WTC11 (cell line): ENCODE results near the gene CCBE1.

Source experiments
- CREB1 ChIP-seq: sonication (generic); formaldehyde crosslinking; IDR thresholded peaks from 2 replicates; pipeline ENCODE4 v1.8.0; 2023; ENCODE audit warnings: mild to moderate bottlenecking, missing genetic modification reagents
- EMX1 ChIP-seq: fragments of 250-450 bp; sonication (Bioruptor Pico); IDR thresholded peaks from 2 replicates; pipeline ENCODE4 v1.8.0; 2021; ENCODE audit warnings: mild to moderate bottlenecking
- FOXJ3 ChIP-seq: sonication (generic); formaldehyde crosslinking; IDR thresholded peaks from 2 replicates; pipeline ENCODE4 v1.9.0; 2021; ENCODE audit warnings: missing genetic modification reagents, mild to moderate bottlenecking, borderline replicate concordance
- TEAD4 ChIP-seq: sonication (generic); formaldehyde crosslinking; IDR thresholded peaks from 2 replicates; pipeline ENCODE4 v1.8.0; 2022; ENCODE audit warnings: mild to moderate bottlenecking, missing genetic modification reagents
- ZBTB21 ChIP-seq: sonication (generic); formaldehyde crosslinking; IDR thresholded peaks from 2 replicates; pipeline ENCODE4 v1.8.1; 2023; ENCODE audit warnings: mild to moderate bottlenecking, missing genetic modification reagents, borderline replicate concordance
- ZNF263 ChIP-seq: sonication (generic); formaldehyde crosslinking; IDR thresholded peaks from 2 replicates; pipeline ENCODE4 v1.8.1; 2022; ENCODE audit warnings: low read depth, mild to moderate bottlenecking, moderate library complexity, missing genetic modification reagents
- TF ChIP-seq, protein P1 (sequence below): fragments of 200-600 bp; IDR thresholded peaks from 2 replicates; pipeline ENCODE4 v1.8.0; 2022; ENCODE audit warnings: antibody characterized with exemption
- TF ChIP-seq, protein P2 (sequence below): sonication (generic); formaldehyde crosslinking; IDR thresholded peaks from 2 replicates; pipeline ENCODE4 v1.8.0; 2022; ENCODE audit warnings: mild to moderate bottlenecking, missing genetic modification reagents
- TF ChIP-seq, protein P3 (sequence below): sonication (generic); formaldehyde crosslinking; IDR thresholded peaks from 2 replicates; pipeline ENCODE4 v1.8.1; 2022; ENCODE audit warnings: low read depth, mild to moderate bottlenecking, moderate library complexity, missing genetic modification reagents, borderline replicate concordance

DNA sequence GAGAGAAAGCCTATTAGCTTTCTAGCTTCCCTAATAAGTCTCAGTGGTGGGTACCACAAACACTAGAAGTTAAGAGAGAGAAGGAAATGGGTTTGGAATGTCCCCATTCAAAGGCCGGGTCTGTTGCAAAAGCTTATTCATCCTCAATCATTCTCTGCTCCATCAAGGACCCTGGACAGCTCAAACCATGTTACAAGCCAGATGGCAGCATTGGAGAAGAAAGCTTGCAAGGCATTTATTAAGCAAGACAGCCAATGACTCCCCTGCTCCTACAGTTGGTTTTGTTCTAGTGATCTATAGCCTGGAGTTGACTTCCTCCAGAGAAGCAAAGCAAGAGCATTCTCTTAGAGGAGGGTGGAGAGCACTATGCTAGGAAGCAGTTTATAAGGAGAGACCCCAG lies 251.2 kb downstream of the CCBE1 start:
- TF ChIP-seq ZNF263 (CRISPR knock-in tag) (no peak), EMX1 (CRISPR knock-in tag) (no peak), TEAD4 (CRISPR knock-in tag) (no peak), CREB1 (CRISPR knock-in tag) (no peak), ZBTB21 (CRISPR knock-in tag) (no peak), FOXJ3 (no peak)
- TF ChIP-seq, protein P1, sequence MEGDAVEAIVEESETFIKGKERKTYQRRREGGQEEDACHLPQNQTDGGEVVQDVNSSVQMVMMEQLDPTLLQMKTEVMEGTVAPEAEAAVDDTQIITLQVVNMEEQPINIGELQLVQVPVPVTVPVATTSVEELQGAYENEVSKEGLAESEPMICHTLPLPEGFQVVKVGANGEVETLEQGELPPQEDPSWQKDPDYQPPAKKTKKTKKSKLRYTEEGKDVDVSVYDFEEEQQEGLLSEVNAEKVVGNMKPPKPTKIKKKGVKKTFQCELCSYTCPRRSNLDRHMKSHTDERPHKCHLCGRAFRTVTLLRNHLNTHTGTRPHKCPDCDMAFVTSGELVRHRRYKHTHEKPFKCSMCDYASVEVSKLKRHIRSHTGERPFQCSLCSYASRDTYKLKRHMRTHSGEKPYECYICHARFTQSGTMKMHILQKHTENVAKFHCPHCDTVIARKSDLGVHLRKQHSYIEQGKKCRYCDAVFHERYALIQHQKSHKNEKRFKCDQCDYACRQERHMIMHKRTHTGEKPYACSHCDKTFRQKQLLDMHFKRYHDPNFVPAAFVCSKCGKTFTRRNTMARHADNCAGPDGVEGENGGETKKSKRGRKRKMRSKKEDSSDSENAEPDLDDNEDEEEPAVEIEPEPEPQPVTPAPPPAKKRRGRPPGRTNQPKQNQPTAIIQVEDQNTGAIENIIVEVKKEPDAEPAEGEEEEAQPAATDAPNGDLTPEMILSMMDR = no peak
- TF ChIP-seq, protein P2, sequence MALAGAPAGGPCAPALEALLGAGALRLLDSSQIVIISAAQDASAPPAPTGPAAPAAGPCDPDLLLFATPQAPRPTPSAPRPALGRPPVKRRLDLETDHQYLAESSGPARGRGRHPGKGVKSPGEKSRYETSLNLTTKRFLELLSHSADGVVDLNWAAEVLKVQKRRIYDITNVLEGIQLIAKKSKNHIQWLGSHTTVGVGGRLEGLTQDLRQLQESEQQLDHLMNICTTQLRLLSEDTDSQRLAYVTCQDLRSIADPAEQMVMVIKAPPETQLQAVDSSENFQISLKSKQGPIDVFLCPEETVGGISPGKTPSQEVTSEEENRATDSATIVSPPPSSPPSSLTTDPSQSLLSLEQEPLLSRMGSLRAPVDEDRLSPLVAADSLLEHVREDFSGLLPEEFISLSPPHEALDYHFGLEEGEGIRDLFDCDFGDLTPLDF (CRISPR knock-in tag) = no peak
- TF ChIP-seq, protein P3, sequence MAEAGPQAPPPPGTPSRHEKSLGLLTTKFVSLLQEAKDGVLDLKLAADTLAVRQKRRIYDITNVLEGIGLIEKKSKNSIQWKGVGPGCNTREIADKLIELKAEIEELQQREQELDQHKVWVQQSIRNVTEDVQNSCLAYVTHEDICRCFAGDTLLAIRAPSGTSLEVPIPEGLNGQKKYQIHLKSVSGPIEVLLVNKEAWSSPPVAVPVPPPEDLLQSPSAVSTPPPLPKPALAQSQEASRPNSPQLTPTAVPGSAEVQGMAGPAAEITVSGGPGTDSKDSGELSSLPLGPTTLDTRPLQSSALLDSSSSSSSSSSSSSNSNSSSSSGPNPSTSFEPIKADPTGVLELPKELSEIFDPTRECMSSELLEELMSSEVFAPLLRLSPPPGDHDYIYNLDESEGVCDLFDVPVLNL = no peak
